GM12878 (cell line): Measurements from ENCODE around the gene NDST3. TPM values are rescaled to one million over a fixed set of nuclear protein-coding genes. Genes with fewer than 3 reads are reported as not detected.

Experiments used
- ATAC-seq: fragments of 200-7000 bp; cut with Tn5 transposase; 3 replicates; pipeline ENCODE4 v1.9.1; 2020; ENCODE audit warnings: mild to moderate bottlenecking, moderate library complexity
- BruUV-seq: library from RNA; stranded (reverse); fragments of 400-500 nt; replicated peaks from 2 replicates; lab custom pipeline; 2021; lab: Mats Ljungman, UMichigan
- CTCF ChIA-PET: fragments of 300-600 bp; sonication (Branson Sonifier 250); formaldehyde crosslinking; extraction: SDS; loops from one replicate; lab custom pipeline; 2021; ENCODE audit warnings: inconsistent platforms; lab: Yijun Ruan, JAX
- POLR2A ChIA-PET: fragments of 350-600 bp; formaldehyde crosslinking; extraction: SDS; loops from one replicate; lab custom pipeline; 2021; ENCODE audit warnings: inconsistent platforms; lab: Charles Lee
- RAD21 ChIA-PET: fragments of 300-600 bp; sonication (Branson Sonifier 250); formaldehyde crosslinking; loops from one replicate; lab custom pipeline; 2023; ENCODE audit warnings: antibody characterized with exemption; ENCODE audit not compliant: unreplicated experiment; lab: Charles Lee
- SMC1A ChIA-PET: fragments of 300-600 bp; sonication (Branson Sonifier 250); formaldehyde crosslinking; loops from one replicate; lab custom pipeline; 2023; ENCODE audit not compliant: unreplicated experiment, uncharacterized antibody; lab: Charles Lee
- DNase-seq: peaks from one replicate; pipeline ENCODE4 v3.0.0-alpha.2; 2011; ENCODE audit warnings: low read depth, low spot score
- FAIRE-seq: peaks from 3 replicates; lab custom pipeline; 2011; peaks lifted over from hg19 to GRCh38; lab: Jason Lieb, UNC
- H2AFZ ChIP-seq: 2 replicates; pipeline ENCODE4 v1.6.0; 2011; ENCODE audit warnings: low read depth, low read length, control low read depth; ENCODE audit not compliant: control insufficient read depth
- H3K27ac ChIP-seq: 2 replicates; pipeline ENCODE4 v1.5.1; 2011; ENCODE audit warnings: control low read depth; ENCODE audit not compliant: control insufficient read depth, insufficient read depth
- H3K27me3 ChIP-seq, 2 experiments: replicated peaks in 1 of 2; 2 replicates each; pipeline versions ENCODE4 v1.6.0 to v1.6.1; 2011; ENCODE audit warnings: low read length in 1 of 2; ENCODE audit not compliant: control insufficient read depth in 2 of 2, insufficient read depth in 2 of 2
- H3K36me3 ChIP-seq, 2 experiments: 2 replicates each; pipeline ENCODE4 v1.5.1; 2011; ENCODE audit warnings: low read length in 1 of 2; ENCODE audit not compliant: control insufficient read depth in 2 of 2, insufficient read depth in 2 of 2
- H3K4me1 ChIP-seq: 2 replicates; pipeline ENCODE4 v1.6.1; 2011; ENCODE audit warnings: mild to moderate bottlenecking, low read length, moderate library complexity, mixed read lengths; ENCODE audit not compliant: control insufficient read depth, insufficient read depth
- H3K4me2 ChIP-seq: 2 replicates; pipeline ENCODE4 v1.6.0; 2011; ENCODE audit warnings: control low read depth; ENCODE audit not compliant: control insufficient read depth, insufficient read depth
- H3K4me3 ChIP-seq: fragments of 200-600 bp; sonication (generic); 2 replicates; pipeline ENCODE4 v1.5.1; 2016
- H3K79me2 ChIP-seq: 2 replicates; pipeline ENCODE4 v1.6.0; 2011; ENCODE audit warnings: low read length; ENCODE audit not compliant: control insufficient read depth, insufficient read depth
- H3K9ac ChIP-seq: 2 replicates; pipeline ENCODE4 v1.8.0; 2011; ENCODE audit warnings: low read length, control low read depth, mixed read lengths; ENCODE audit not compliant: control insufficient read depth, insufficient read depth
- H3K9me3 ChIP-seq: replicated peaks from 3 replicates; pipeline ENCODE4 v1.5.1; 2011; ENCODE audit warnings: mild to moderate bottlenecking, low read length; ENCODE audit not compliant: control insufficient read depth, insufficient read depth
- H4K20me1 ChIP-seq: 2 replicates; pipeline ENCODE4 v1.6.0; 2011; ENCODE audit not compliant: control insufficient read depth, insufficient read depth
- ATF7 ChIP-seq: fragments of 450-650 bp; IDR thresholded peaks from 2 replicates; pipeline ENCODE4 v1.6.1; 2016; ENCODE audit warnings: low read depth, mild to moderate bottlenecking
- CEBPB ChIP-seq, 2 experiments: fragments of 150-350 bp in 1 of 2; IDR thresholded peaks; 2 replicates each; pipeline ENCODE4 v1.6.1; 2012 to 2014; ENCODE audit warnings: low read depth in 2 of 2, low read length in 2 of 2, borderline replicate concordance in 1 of 2, inconsistent platforms in 1 of 2
- ELK1 ChIP-seq: IDR thresholded peaks from 2 replicates; pipeline ENCODE4 v1.6.1; 2012; ENCODE audit warnings: low read depth, low read length, improper control_type of control experiment
- IRF3 ChIP-seq: fragments of 450-650 bp; IDR thresholded peaks from 2 replicates; pipeline ENCODE4 v1.6.1; 2014; ENCODE audit warnings: mild to moderate bottlenecking
- MAX ChIP-seq: IDR thresholded peaks from 2 replicates; pipeline ENCODE4 v1.6.1; 2012; ENCODE audit warnings: low read depth, low read length, improper control_type of control experiment
- MEF2A ChIP-seq: IDR thresholded peaks from 2 replicates; pipeline ENCODE4 v1.6.1; 2011; ENCODE audit warnings: low read depth, mild to moderate bottlenecking, low read length, moderate library complexity; ENCODE audit not compliant: insufficient read depth
- PRDM15 ChIP-seq: fragments of 450-650 bp; formaldehyde crosslinking; IDR thresholded peaks from 2 replicates; pipeline ENCODE4 v1.4.0; 2020; ENCODE audit warnings: mild to moderate bottlenecking, moderate library complexity
- RB1 ChIP-seq: fragments of 450-650 bp; formaldehyde crosslinking; IDR thresholded peaks from 2 replicates; pipeline ENCODE4 v1.6.1; 2017; ENCODE audit warnings: mild to moderate bottlenecking, borderline replicate concordance
- SREBF1 ChIP-seq: IDR thresholded peaks from 2 replicates; pipeline ENCODE4 v1.6.1; 2012; ENCODE audit warnings: mild to moderate bottlenecking, low read length
- YY1 ChIP-seq: IDR thresholded peaks from 2 replicates; pipeline ENCODE4 v1.6.1; 2011; ENCODE audit warnings: low read depth, mild to moderate bottlenecking, low read length
- WGBS: methylation state at CpG from one replicate; pipeline ENCODE4 v1.1.6; 2016; ENCODE audit warnings: low lambda C conversion rate; ENCODE audit not compliant: insufficient replicate concordance, insufficient coverage; ENCODE audit errors: missing lambda C conversion rate; 5-methylcytosine and 5-hydroxymethylcytosine counted together
- in situ Hi-C: fragments of 300-500 bp; cut with MboI; formaldehyde crosslinking; loops from 9 replicates; pipeline ENCODE4 v1.14.3; 2018; ENCODE audit warnings: mixed read lengths
- intact Hi-C: fragments of 100-400 bp; cut with micrococcal nuclease; formaldehyde crosslinking; loops from one replicate; pipeline ENCODE4 v1.14.2; 2022; ENCODE audit not compliant: unreplicated experiment
- polyA plus RNA-seq, 11 experiments: library from polyadenylated mRNA; depleted of rRNA in 4 of 11; unstranded in 6 of 11; stranded (reverse) in 5 of 11; fragments of >200 nt; fragmentation: Nextera tagmentation in 4 of 11; fragmentation: Illumina TruSeq in 1 of 11; extraction: Ambion mirVana in 4 of 11; extraction: Trizol in 1 of 11; gene quantifications; 1 replicate in 1 of 11; 2 replicates in 10 of 11; pipeline versions ENCODE4 v1.2.1 to v1.2.3, GENCODE V29; 2011 to 2016; ENCODE audit warnings: inconsistent platforms in 2 of 11, missing spikeins in 2 of 11, low read depth in 1 of 11
- total RNA-seq, 4 experiments: library from RNA; depleted of rRNA in 3 of 4; stranded (reverse); fragments of >200 nt in 3 of 4; fragmentation: Illumina TruSeq in 1 of 4; extraction: Trizol in 1 of 4; gene quantifications; 2 replicates each; pipeline versions ENCODE4 v1.2.1 to v1.2.3, GENCODE V29; 2013 to 2021

The NDST3 gene
- total and polyA plus RNA-seq, 10 of the 15 experiments (the other 5 are each of a cell fraction or from before 2014, with no cell fraction given), result 0.03 TPM; not detected in 8

DNA sequence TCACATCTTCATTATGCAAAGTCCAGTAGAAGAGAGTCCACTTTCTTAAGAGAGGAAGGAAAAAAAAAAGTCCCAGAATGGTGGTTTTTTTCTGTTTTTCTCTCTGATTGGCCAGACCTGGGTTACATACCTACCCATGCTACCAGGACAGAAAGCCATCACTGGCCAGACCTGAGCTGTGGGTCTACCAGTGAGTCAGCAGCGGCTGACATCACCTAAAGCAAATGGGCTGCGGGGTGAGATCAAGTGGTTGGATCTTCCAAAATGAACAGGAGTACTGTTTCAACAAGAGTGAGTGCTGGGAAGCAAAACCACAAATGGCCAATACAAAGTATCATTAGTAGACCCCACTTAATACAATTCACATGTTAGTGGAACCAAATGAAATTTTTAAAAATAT lies 1.6 kb upstream of the NDST3 start:
- DNase-seq (no peak), ATAC-seq (no peak), FAIRE-seq (no peak)
- TF ChIP-seq ELK1, result no peak
- TF ChIP-seq CEBPB (IDR thresholded peaks at IDR 0.05; ENCODE audit: borderline replicate concordance in 1 of 2, low read depth in 2 of 2, low read length in 2 of 2), result no peak
- TF ChIP-seq ATF7, result no peak
- TF ChIP-seq IRF3, result no peak
- no peak for TF ChIP-seq MEF2A
- no peak for TF ChIP-seq RB1
- TF ChIP-seq YY1, result no peak
- TF ChIP-seq SREBF1, result no peak
- no peak for TF ChIP-seq MAX
- no peak for TF ChIP-seq PRDM15 (CRISPR knock-in tag)
- 75% methylated on average over 2 of the region's 2 CpGs for WGBS
- ChIA-PET SMC1A (no interaction called here), RAD21 (interaction anchor here (1.4 kb wide), 1 partner anchor 898 kb away, joined by 4 read pairs; no protein-coding TSS in a partner anchor), POLR2A (no interaction called here), CTCF (no interaction called here)
- H3K9me3 ChIP-seq, result no peaks in the 10 kb centered on the region
- no peaks in the 10 kb centered on the region for H4K20me1 ChIP-seq
- no peaks in the 10 kb centered on the region for H3K36me3 ChIP-seq
- H3K4me1 ChIP-seq, result no peaks in the 10 kb centered on the region
- no peak overlapping the region for H3K4me3 ChIP-seq
- intact Hi-C loops (no loop called here), in situ Hi-C loops (no loop called here)
- H3K27me3 ChIP-seq, result peaks cover 0 to 3% of the 10 kb centered on the region in 2 experiments; a peak in 2 of 4 replicates
- no peak overlapping the region for H3K27ac ChIP-seq
- no peaks in the 10 kb centered on the region for H3K79me2 ChIP-seq
- BruUV-seq, result no TSS peak
- H3K4me2 ChIP-seq, result no peak overlapping the region
- H2AFZ ChIP-seq, result no peak overlapping the region
- H3K9ac ChIP-seq, result no peak overlapping the region
